HG02571 (cell line): ENCODE measurements around the gene RPUSD3.
"Not testable (repeated sequence)": the region's sequence is repeated elsewhere in the genome, so short reads cannot be mapped to it uniquely, and the experiment has no call there.

Experiments
- ATAC-seq: cut with Tn5 transposase; IDR thresholded peaks from one replicate; pipeline ENCODE4 v1.9.1; 2021; ENCODE audit warnings: mild to moderate bottlenecking, moderate library complexity; ENCODE audit not compliant: unreplicated experiment

The RPUSD3 gene

GRCh38 chr3:9865125-9865637 lies 21.4 kb upstream of the RPUSD3 start:
- not testable (repeated sequence) for ATAC-seq

GRCh38 chr3:9864200-9864927 lies 20.6 kb upstream of the RPUSD3 start:
- ATAC-seq, result no peak

GRCh38 chr3:9863058-9863772 lies 19.4 kb upstream of the RPUSD3 start:
- ATAC-seq, result no peak

DNA sequence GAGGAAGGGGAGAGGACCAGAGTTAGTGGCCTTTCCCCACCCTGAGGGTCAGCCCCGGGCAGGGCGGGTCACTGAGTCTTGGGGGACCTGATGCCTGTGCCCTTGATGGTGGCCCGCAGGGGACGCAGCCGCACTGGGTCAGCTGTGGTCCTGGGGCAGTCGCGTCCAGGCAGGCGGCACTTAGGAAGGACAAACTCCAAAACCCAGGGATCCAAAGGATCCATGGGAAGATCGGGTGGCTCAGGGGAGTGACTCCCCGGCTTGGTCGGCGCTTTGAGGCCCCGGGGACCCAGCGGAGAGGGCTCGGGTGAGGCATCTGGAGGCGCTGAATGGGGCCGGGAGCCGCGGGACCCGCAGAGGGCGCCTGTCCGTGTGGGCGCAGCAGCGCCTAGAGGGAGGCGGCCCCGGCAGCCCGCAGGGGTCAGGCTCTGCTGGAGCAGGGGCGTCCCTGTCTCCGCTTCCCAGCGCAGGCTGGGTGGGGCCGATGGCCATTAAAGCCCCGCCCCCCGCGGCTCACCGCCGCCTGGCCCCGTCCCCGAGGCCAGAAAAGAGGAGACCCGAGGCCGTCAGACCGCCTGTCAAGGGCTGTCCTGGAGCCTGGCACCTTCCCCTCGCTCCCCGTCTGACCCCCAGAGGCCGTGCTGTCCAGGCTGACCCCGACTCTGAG lies 18.7 kb upstream of the RPUSD3 start:
- ATAC-seq, result no peak

- no peak for ATAC-seq
Observed at GRCh38 chr3:9861626-9862130, 17.9 kb upstream of the RPUSD3 start.

DNA sequence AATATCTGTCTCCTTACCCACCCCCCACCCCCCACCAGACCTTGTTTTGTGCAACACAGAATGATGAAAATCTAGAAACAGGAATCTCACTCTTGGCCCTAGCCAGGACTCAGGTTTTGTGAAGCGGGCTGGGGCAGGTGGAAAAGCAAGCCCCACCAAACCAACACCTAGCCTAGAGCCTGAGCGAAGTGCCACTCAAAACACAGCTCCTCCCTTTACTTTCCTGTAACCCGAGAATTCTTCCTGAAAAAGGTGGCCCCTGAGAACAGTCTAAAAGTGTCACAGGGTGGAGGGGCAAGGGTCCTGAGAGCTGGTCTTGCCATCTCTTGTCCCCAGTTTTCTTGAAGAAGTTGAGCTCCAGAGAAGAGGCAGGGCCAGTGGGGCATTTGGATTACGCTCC lies 17.4 kb upstream of the RPUSD3 start:
- no peak for ATAC-seq

DNA sequence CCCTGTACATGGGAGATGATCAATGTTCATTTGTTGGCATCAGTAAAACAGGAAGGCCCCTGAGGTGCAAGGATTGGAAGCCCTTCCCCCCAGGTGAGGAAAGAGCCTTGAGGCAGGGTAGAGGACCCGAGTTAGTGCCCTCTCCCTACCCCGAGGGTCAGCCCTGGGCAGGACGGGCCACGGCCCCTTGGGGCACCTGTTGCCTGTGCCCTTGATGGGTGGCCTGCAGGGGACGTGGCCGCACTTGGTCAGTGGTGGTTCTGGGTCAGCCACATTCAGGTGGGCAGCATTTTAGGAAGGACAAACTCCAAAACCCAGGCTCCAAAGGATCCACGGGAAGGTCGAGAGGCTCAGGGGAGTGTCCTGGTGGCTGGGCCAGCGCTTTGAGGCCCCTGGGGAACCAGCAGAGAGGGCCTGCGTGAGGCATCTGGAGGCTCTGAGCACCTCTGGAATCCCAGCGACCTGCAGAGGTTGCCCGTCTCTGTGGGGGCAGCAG lies 15.8 kb upstream of the RPUSD3 start:
- no peak for ATAC-seq

- no peak for ATAC-seq
Observed at GRCh38 chr3:9855594-9855993, 11.8 kb upstream of the RPUSD3 start.

DNA sequence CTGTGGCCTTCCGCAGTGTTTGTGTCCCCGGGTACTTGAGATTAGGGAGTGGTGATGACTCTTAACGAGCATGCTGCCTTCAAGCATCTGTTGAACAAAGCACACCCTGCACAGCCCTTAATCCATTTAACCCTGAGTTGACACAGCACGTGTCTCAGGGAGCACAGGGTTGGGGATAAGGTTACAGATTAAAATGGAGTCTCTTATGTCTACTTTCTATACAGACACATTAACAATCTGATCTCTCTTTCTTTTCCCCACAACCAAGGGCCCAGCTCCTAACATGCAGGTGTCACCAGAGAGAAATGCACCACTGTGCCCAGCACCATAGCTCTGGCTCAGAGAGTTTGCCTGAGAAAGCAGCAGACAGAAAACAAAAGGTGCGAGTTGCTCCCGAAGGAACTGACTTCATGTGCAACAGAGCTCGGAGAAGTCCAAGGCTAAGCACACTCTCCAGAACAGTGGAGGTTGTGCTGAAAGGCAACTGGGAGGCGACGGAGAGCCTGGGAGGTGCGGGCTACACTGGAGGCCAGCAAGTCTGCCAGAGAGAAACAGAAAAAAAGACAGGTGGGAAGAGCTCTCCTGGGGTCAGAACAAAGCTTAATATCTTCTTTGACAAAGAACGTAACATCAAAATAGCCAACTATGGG lies 10.6 kb upstream of the RPUSD3 start:
- not testable (repeated sequence) for ATAC-seq

DNA sequence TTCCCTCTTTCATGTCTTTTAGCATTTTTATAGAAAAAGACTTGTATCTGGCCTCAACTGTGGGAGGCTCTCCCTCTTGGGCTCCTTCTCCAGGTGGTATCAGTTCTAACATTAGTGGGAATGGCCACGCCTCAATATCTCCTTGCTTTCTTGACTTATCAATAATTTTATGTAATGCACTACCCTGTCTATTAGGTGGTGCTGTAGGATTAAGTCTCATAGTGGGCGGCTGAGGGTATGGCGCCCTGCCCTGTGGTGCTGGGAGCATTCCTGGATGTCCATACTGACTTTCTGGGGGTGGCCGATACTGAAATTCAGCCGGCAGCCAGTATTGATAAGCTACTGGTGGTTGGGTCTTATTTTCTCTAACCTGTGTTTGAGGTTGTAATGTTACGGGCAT lies 8.7 kb upstream of the RPUSD3 start:
- no peak for ATAC-seq

DNA sequence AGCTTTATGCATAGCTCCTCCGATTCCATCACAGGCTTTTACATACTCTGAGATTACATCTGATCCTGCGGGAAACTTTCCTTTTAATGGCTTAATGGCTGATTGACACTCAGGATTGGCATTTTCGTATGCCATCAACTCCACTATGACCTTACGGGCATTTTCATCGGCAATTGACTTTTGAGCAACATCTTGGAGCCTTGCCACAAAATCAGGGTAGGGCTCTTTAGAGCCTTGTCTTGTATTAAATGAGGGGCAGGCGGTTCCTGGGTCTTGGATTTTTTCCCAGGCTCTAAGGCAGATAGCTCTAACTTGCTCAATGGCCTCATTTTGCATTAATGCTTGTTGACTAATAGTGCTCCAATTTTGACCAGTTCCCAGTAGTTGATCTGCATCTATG lies 8.1 kb upstream of the RPUSD3 start:
- ATAC-seq, result not testable (repeated sequence)

- ATAC-seq, result not testable (repeated sequence)
Observed at GRCh38 chr3:9851383-9851782, 7.6 kb upstream of the RPUSD3 start.

- ATAC-seq, result not testable (repeated sequence)
Observed at GRCh38 chr3:9848860-9849259, 5.1 kb upstream of the RPUSD3 start.

- not testable (repeated sequence) for ATAC-seq
Observed at GRCh38 chr3:9847870-9848269, 4.1 kb upstream of the RPUSD3 start.

- no peak for ATAC-seq
Observed at GRCh38 chr3:9846931-9847488, 3.2 kb upstream of the RPUSD3 start.

- ATAC-seq, result no peak
Observed at GRCh38 chr3:9846231-9846630, 2.4 kb upstream of the RPUSD3 start.

- no peak for ATAC-seq
Observed at GRCh38 chr3:9841015-9841414, 2.8 kb downstream of the RPUSD3 start.

- no peak for ATAC-seq
Observed at GRCh38 chr3:9838856-9839255, 5.0 kb downstream of the RPUSD3 start.

DNA sequence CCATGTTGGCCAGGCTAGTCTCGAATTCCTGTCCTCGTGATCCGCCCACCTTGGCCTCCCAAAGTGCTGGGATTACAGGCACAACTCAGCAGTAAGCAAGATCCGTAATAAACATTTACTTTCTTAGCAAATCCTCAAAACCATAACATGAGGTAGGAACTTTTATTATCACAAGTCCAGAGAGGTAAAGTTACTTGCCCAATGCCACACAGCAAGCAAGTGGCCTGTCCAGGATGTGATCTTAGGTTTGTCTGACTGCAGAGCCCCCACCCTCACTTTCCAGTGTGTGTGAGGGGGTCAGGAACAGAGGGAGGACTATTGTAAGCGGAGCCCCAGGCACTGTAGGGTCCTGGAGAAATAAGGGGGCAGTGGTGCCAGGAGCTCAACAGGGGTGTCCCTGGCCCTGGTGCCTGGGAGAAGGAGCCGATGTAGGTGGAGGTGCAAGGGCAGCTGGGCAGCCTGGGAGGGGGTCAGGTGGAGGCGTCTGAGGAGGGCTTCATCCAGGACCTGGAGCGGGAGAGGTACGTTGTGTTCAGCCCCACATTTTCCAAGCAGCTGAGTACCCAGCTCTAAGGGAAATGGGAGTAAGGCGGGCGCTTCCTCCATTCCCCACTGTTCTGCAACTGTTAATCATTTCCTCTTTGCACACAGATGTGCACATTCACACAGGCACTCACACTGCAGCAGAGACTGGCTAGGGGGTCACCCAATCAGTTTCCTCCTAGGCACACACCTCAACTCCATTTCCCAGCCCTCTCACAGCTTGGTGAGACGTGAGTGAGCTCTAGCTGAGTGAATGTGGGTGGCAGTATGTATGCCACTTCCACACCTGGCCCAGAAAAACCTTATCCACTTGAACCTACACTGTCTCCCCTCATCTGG lies 5.9 kb downstream of the RPUSD3 start:
- no peak for ATAC-seq
